Neural cell (in vitro differentiated cells): ENCODE measurements around the gene MIS18BP1. TPM values are rescaled to one million over a fixed set of nuclear protein-coding genes. Genes with fewer than 3 reads are reported as not detected.

Experiments used
- H2AFZ ChIP-seq: fragments of 200-600, 300-800 bp; sonication (generic), shearing (Covaris generic); 2 replicates; pipeline ENCODE4 v1.6.0; 2014; ENCODE audit warnings: low read depth, mild to moderate bottlenecking, antibody characterized with exemption, low read length, moderate library complexity
- H3F3A ChIP-seq: fragments of 200-600 bp; shearing (Covaris generic); 2 replicates; pipeline ENCODE4 v1.6.1; 2016; ENCODE audit warnings: mild to moderate bottlenecking, moderate library complexity, mixed read lengths, antibody characterized with exemption, low read length; ENCODE audit not compliant: insufficient read depth, poor library complexity, severe bottlenecking
- H3K27ac ChIP-seq: fragments of 200-600, 300-800 bp; sonication (generic), shearing (Covaris generic); 2 replicates; pipeline ENCODE4 v1.5.1; 2014; ENCODE audit warnings: mild to moderate bottlenecking, low read length, moderate library complexity
- H3K27me3 ChIP-seq: fragments of 300-800, 200-600 bp; sonication (generic), shearing (Covaris generic); 2 replicates; pipeline ENCODE4 v1.6.0; 2014; ENCODE audit warnings: mild to moderate bottlenecking, low read depth, low read length, moderate library complexity; ENCODE audit not compliant: insufficient read depth
- H3K36me3 ChIP-seq: fragments of 300-800, 200-600 bp; sonication (generic), shearing (Covaris generic); 2 replicates; pipeline ENCODE4 v1.5.1; 2014; ENCODE audit warnings: mild to moderate bottlenecking, antibody characterized with exemption, low read length, moderate library complexity; ENCODE audit not compliant: insufficient read depth
- H3K4me2 ChIP-seq: fragments of 300-800, 200-600 bp; sonication (generic), shearing (Covaris generic); 2 replicates; pipeline ENCODE4 v1.6.0; 2014; ENCODE audit warnings: mild to moderate bottlenecking, low read length
- H3K4me3 ChIP-seq: fragments of 300-800, 200-600 bp; sonication (generic), shearing (Covaris generic); 2 replicates; pipeline ENCODE4 v1.5.1; 2014; ENCODE audit warnings: mild to moderate bottlenecking, low read length, moderate library complexity
- H3K79me2 ChIP-seq: fragments of 200-600 bp; shearing (Covaris generic); replicated peaks from 2 replicates; pipeline ENCODE4 v1.6.0; 2014; ENCODE audit warnings: mild to moderate bottlenecking, low read length, moderate library complexity; ENCODE audit not compliant: insufficient read depth
- H3K9ac ChIP-seq: fragments of 300-800, 200-600 bp; sonication (generic), shearing (Covaris generic); 2 replicates; pipeline ENCODE4 v1.6.1; 2016; ENCODE audit warnings: mild to moderate bottlenecking, low read length, mixed read lengths
- H3K9me2 ChIP-seq: fragments of 200-600 bp; shearing (Covaris generic); 2 replicates; pipeline ENCODE4 v1.6.1; 2016; ENCODE audit warnings: mild to moderate bottlenecking, low read length, mixed read lengths; ENCODE audit not compliant: insufficient read depth
- H3K9me3 ChIP-seq: fragments of 200-600, 300-800 bp; sonication (generic), shearing (Covaris generic); 2 replicates; pipeline ENCODE4 v1.6.1; 2016; ENCODE audit warnings: mild to moderate bottlenecking, mixed run types, low read length, moderate library complexity, mixed read lengths
- H4K20me1 ChIP-seq: fragments of 200-600 bp; shearing (Covaris generic); 2 replicates; pipeline ENCODE4 v1.6.1; 2016; ENCODE audit warnings: mild to moderate bottlenecking, mixed run types; ENCODE audit not compliant: insufficient read depth
- EP300 ChIP-seq: fragments of 450-650 bp; conservative IDR thresholded peaks from 2 replicates; pipeline ENCODE4 v1.6.1; 2014; ENCODE audit warnings: antibody characterized with exemption, mild to moderate bottlenecking, moderate library complexity; ENCODE audit not compliant: poor library complexity, severe bottlenecking
- EZH2 ChIP-seq: fragments of 200-600, 300-800 bp; shearing (Covaris generic), sonication (generic); IDR thresholded peaks from 2 replicates; pipeline ENCODE4 v1.6.1; 2014; ENCODE audit warnings: antibody characterized with exemption, low read length, borderline replicate concordance, mild to moderate bottlenecking; ENCODE audit not compliant: insufficient read depth, poor library complexity, severe bottlenecking
- MXI1 ChIP-seq: fragments of 450-650 bp; conservative IDR thresholded peaks from 2 replicates; pipeline ENCODE4 v1.6.1; 2014; ENCODE audit warnings: antibody characterized with exemption, mild to moderate bottlenecking; ENCODE audit not compliant: poor library complexity, severe bottlenecking
- POLR2AphosphoS5 ChIP-seq: IDR thresholded peaks from 2 replicates; pipeline ENCODE4 v1.6.1; 2012
- RAD21 ChIP-seq: fragments of 450-650 bp; conservative IDR thresholded peaks from 2 replicates; pipeline ENCODE4 v1.6.1; 2014; ENCODE audit warnings: antibody characterized with exemption, mild to moderate bottlenecking, moderate library complexity
- SMC3 ChIP-seq: fragments of 450-650 bp; conservative IDR thresholded peaks from 2 replicates; pipeline ENCODE4 v1.6.1; 2014; ENCODE audit warnings: antibody characterized with exemption, mild to moderate bottlenecking, moderate library complexity; ENCODE audit not compliant: poor library complexity
- TAF1 ChIP-seq: IDR thresholded peaks from 2 replicates; pipeline ENCODE4 v1.6.1; 2012; ENCODE audit warnings: low read depth
- polyA plus RNA-seq: library from polyadenylated mRNA; depleted of rRNA; stranded (reverse); fragments of >200 nt; gene quantifications from 2 replicates; pipeline ENCODE4 v1.2.3, GENCODE V29; 2014
- TF ChIP-seq, protein P1 (sequence below): IDR thresholded peaks from 2 replicates; pipeline ENCODE4 v1.6.1; 2012; ENCODE audit warnings: borderline replicate concordance
- TF ChIP-seq, protein P2 (sequence below): fragments of 450-650 bp; IDR thresholded peaks from 2 replicates; pipeline ENCODE4 v1.5.1; 2014; ENCODE audit warnings: antibody characterized with exemption, mild to moderate bottlenecking, moderate library complexity; ENCODE audit not compliant: poor library complexity, severe bottlenecking

MIS18BP1 gene
- polyA plus RNA-seq, 1 donor from 2014 or later, result 1.2 TPM

DNA sequence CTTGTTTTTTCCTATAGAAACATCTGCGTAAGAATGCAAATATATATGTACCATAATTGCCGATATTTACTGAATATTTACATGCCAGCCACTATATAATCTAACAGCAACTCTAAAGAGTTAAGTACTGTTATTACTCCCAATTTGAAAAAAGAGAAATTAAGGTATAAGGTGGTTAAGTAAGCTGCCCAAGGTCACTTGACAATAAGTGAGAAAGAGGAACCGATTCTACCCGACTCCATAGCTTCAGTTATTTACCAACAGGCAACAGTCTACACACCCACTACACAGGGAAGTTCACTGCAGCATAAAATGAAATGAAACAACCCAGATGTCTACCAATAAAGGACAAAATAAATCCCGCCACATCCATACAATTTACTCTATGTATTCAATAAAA, 1.1 kb downstream of the MIS18BP1 start:
- Histone ChIP-seq H3K9me2 (no peaks in the 10 kb centered on the region), H3K79me2 (peaks cover 47% of the 10 kb centered on the region), H3K4me3 (peak overlapping the region; percentile 92), H3K27me3 (no peaks in the 10 kb centered on the region), H3K9me3 (no peaks in the 10 kb centered on the region), H4K20me1 (no peaks in the 10 kb centered on the region), H3F3A (no peaks in the 10 kb centered on the region), H3K9ac (no peak overlapping the region), H3K36me3 (no peaks in the 10 kb centered on the region), H3K27ac (no peak overlapping the region), H3K4me2 (no peak overlapping the region), H2AFZ (no peak overlapping the region)
- no peak for TF ChIP-seq POLR2AphosphoS5
- TF ChIP-seq MXI1, result no peak
- no peak for TF ChIP-seq TAF1
- TF ChIP-seq, protein P1, sequence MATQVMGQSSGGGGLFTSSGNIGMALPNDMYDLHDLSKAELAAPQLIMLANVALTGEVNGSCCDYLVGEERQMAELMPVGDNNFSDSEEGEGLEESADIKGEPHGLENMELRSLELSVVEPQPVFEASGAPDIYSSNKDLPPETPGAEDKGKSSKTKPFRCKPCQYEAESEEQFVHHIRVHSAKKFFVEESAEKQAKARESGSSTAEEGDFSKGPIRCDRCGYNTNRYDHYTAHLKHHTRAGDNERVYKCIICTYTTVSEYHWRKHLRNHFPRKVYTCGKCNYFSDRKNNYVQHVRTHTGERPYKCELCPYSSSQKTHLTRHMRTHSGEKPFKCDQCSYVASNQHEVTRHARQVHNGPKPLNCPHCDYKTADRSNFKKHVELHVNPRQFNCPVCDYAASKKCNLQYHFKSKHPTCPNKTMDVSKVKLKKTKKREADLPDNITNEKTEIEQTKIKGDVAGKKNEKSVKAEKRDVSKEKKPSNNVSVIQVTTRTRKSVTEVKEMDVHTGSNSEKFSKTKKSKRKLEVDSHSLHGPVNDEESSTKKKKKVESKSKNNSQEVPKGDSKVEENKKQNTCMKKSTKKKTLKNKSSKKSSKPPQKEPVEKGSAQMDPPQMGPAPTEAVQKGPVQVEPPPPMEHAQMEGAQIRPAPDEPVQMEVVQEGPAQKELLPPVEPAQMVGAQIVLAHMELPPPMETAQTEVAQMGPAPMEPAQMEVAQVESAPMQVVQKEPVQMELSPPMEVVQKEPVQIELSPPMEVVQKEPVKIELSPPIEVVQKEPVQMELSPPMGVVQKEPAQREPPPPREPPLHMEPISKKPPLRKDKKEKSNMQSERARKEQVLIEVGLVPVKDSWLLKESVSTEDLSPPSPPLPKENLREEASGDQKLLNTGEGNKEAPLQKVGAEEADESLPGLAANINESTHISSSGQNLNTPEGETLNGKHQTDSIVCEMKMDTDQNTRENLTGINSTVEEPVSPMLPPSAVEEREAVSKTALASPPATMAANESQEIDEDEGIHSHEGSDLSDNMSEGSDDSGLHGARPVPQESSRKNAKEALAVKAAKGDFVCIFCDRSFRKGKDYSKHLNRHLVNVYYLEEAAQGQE, result no peak
- TF ChIP-seq EZH2, result no peak
- TF ChIP-seq EP300, result no peak
- TF ChIP-seq, protein P2, sequence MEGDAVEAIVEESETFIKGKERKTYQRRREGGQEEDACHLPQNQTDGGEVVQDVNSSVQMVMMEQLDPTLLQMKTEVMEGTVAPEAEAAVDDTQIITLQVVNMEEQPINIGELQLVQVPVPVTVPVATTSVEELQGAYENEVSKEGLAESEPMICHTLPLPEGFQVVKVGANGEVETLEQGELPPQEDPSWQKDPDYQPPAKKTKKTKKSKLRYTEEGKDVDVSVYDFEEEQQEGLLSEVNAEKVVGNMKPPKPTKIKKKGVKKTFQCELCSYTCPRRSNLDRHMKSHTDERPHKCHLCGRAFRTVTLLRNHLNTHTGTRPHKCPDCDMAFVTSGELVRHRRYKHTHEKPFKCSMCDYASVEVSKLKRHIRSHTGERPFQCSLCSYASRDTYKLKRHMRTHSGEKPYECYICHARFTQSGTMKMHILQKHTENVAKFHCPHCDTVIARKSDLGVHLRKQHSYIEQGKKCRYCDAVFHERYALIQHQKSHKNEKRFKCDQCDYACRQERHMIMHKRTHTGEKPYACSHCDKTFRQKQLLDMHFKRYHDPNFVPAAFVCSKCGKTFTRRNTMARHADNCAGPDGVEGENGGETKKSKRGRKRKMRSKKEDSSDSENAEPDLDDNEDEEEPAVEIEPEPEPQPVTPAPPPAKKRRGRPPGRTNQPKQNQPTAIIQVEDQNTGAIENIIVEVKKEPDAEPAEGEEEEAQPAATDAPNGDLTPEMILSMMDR, result no peak
- no peak for TF ChIP-seq RAD21
- no peak for TF ChIP-seq SMC3

DNA sequence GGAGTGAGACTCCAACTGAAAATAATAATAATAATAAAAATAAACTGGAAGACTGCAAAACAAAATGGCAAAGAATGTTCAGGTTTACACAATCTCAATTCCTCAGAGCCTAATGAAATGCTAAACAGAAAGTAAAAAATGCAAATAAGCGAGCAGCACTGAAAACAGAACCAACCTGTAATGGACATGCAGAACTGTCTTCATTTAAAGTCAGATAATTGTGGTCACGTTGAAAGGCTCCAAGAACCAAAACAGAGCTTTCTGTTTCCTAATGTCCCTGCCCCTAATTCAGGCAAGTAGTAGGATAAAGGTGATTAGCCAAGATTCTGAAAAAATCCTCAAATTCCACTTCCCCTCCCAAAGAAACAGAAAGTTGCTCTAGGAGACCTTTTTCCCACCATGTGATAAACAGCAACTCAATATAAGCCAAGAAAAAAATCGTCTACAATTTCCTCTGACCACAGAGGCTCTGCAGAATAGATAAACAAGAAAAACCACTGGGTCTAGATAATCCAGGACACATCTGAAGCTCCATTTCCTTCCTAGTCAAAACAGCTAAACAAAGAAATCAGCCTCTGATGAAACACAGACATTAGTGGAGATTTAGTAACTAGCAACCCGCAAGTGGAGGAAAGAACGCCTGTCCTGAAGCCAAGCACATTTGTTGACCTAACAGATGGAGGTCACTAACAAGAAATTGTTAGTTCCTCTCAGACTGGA, 3.0 kb downstream of the MIS18BP1 start:
- Histone ChIP-seq H3K27me3 (no peaks in the 10 kb centered on the region), H3K9me3 (no peaks in the 10 kb centered on the region), H4K20me1 (no peaks in the 10 kb centered on the region), H3K36me3 (no peaks in the 10 kb centered on the region), H3K4me2 (no peak overlapping the region), H3K9ac (no peak overlapping the region), H3K79me2 (peaks cover 47% of the 10 kb centered on the region), H3K4me3 (no peak overlapping the region), H3K27ac (no peak overlapping the region), H3F3A (no peaks in the 10 kb centered on the region), H3K9me2 (no peaks in the 10 kb centered on the region), H2AFZ (no peak overlapping the region)
- TF ChIP-seq MXI1 (no peak), POLR2AphosphoS5 (no peak), EP300 (no peak), TAF1 (no peak), RAD21 (no peak), EZH2 (no peak), SMC3 (no peak)
- TF ChIP-seq, protein P2, result no peak
- TF ChIP-seq, protein P1, result no peak
